GM12872 (cell line): ENCODE measurements around the gene GMDS.

ENCODE experiments used
- TF ChIP-seq, protein P1 (sequence below): IDR thresholded peaks from 3 replicates; pipeline ENCODE4 v1.5.1; 2011; ENCODE audit warnings: low read depth, mild to moderate bottlenecking, low read length, moderate library complexity; ENCODE audit not compliant: insufficient read depth

GMDS gene

DNA sequence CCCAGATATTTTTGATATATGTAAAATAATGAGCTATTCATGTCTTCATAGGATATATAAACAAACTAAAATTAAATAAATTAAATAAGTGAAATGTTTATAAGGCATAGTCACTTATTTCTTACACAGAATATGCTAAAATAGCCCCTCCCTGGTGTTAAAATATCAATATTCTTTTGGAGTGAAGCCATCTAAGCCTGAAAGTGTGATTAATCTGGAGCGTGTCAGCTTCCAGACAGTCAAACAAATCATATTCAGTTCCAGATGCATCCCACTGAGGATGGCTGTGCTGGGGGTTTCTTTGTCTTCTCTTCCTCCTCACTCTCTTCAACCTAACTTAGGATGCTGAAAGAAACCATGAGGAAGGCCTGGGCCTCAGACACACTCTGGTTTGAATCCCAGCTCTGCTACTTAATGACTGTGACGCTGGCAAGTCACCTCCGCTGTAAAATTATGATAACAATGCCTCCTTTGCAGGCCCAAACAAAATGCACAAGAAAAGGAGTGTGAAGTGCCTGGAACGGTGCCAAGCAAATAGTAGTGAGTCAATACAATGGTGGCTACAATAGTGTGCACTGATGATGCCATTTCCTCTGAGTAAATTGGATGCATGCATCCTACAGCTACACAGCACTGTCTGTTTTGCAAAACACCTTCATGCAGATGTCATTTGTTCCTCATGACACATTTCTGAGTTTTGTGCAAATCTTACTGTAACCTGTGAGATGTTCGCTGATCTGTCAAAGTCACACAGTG lies 474.3 kb downstream of the GMDS start:
- TF ChIP-seq, protein P1, sequence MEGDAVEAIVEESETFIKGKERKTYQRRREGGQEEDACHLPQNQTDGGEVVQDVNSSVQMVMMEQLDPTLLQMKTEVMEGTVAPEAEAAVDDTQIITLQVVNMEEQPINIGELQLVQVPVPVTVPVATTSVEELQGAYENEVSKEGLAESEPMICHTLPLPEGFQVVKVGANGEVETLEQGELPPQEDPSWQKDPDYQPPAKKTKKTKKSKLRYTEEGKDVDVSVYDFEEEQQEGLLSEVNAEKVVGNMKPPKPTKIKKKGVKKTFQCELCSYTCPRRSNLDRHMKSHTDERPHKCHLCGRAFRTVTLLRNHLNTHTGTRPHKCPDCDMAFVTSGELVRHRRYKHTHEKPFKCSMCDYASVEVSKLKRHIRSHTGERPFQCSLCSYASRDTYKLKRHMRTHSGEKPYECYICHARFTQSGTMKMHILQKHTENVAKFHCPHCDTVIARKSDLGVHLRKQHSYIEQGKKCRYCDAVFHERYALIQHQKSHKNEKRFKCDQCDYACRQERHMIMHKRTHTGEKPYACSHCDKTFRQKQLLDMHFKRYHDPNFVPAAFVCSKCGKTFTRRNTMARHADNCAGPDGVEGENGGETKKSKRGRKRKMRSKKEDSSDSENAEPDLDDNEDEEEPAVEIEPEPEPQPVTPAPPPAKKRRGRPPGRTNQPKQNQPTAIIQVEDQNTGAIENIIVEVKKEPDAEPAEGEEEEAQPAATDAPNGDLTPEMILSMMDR, result no peak

DNA sequence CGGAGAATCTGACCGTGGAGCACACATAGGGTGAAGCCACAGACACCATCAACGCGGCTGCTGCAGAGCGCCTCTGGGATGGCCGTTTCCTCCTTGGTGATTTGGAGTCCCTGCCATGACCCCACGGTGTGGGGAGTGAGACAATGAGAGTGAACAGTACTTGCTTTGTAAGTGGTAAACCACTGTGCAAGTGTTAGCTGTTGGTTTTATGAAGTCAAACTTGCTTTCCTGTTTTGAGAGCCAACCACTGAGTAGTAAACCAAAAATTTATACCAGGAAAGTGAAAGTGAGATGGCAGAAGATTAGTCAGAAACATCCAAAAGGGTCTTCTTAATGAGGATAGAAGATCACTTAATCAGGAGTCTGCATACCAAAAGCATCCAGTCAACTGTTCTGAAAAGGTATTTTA lies 475.0 kb downstream of the GMDS start:
- TF ChIP-seq, protein P1, result no peak

DNA sequence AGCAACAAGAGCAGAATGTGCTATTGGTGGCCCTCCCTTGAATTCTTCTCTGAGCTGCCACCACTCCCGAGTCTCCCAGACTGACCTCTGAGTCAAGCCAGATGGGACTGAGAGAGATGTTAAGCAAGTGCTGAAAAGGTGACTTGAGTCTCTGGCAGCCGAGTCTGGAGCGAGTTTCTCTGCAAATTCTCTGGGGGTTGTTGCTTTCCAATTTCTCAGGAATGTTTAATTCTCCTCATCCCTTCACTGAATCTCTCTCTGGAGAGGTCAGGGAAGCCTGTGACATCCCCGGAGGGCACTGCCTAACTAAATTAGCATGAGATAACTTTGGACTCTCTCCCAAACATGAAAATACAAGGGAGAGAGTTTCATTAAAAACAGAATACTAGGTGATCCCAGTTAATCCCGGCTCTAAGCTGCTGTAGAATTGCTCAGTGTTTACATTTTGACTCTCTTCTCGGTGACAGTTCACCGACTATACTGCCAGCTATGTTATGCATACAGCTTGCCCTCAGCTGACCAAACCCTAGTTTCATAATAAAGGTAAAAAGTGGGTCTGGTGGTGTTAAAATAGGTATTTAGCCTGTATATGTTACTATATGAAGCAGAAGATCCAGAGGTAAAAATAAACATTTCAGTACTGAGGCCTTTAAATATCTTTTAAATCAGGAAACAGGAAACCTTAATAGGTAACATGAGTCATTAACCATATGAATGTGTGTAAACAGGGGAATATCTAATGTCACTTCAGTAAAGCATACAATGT lies 477.7 kb downstream of the GMDS start:
- TF ChIP-seq, protein P1, result no peak

- TF ChIP-seq, protein P1, result no peak
Observed at GRCh38 chr6:1766654-1767053, 478.8 kb downstream of the GMDS start.

DNA sequence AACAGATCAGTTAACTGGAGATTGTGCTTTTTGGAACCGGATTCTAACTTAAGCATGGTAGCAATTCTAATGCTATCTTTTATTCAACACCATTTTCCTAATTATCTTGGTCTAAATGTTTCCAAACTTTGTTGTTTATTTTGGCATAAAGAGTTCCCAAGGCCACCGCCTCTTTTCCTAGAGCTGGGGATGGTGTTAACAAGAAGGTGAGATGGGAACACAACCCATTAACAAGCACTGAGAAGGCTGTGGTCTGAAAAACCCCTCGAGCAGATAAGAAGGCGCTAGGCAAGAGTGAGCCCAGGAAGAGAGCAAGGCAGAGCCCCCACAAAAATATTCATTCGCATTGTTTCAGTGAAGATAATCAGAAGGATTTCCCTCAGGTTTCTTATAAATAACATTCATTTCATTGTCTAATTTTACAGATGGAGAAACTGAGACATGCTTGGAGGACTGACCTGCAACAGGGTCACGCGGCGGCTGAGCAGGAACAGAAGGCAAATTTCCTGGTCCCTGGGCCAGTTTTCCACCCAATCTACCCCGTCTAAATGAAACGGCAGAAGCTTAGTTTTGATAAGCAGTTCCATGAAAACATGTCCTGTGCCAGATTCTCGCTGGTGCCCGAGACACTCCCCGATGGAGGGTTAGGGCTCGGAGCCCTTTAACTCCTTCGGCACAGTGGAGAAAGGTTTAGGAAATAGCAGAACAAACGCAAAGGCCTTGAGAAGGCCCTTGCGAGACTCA lies 480.1 kb downstream of the GMDS start:
- TF ChIP-seq, protein P1, result no peak

DNA sequence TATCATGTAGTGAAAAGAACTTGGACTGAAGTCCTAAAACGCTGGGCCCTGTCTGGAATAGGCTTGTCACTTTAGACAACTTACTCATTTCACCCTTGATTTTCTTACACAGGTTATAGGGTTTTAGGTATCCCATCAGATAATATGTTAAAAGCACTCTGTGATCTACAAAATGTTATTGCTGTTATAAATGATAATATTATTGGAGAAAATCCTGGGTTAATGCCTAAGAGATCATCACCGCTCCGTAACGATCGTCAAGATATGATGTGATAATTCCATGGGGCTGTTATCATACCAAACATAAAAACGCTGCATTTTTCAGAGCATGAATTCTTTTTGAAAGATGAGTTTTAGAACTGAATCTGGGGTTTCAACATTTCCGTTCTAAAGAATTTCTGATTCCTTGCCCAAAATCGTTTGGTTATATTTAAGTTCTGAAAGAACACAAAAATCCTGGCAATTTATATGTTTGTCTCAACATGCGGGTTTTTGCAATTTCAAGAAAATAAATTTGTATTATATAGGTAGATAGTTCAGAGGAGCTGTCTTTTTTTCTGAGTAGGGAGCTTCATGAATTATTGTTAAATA lies 480.9 kb downstream of the GMDS start:
- TF ChIP-seq, protein P1, result no peak

GRCh38 chr6:1763404-1763803 lies 482.0 kb downstream of the GMDS start:
- TF ChIP-seq, protein P1, result no peak
